Dermis microvascular lymphatic vessel endothelial cell (primary cell): Measurements from ENCODE around the gene LMNTD2. TPM values are rescaled to one million over a fixed set of nuclear protein-coding genes. Genes with fewer than 3 reads are reported as not detected.
A peak's percentile ranks its signal among the peaks of the same experiment; 100 is the strongest.

Experiments used
- DNase-seq, 2 donors: peaks; one replicate each; pipeline versions ENCODE4 v3.0.0 to v3.0.0-alpha.2; 2010; ENCODE audit warnings: low read depth in 2 of 2
- total RNA-seq: library from RNA; depleted of rRNA; stranded (reverse); fragments of >200 nt; gene quantifications from 2 replicates; pipeline ENCODE4 v1.2.1, GENCODE V29; 2014

LMNTD2 gene
- total RNA-seq, 1 donor from 2014 or later = 0.90 TPM

DNA sequence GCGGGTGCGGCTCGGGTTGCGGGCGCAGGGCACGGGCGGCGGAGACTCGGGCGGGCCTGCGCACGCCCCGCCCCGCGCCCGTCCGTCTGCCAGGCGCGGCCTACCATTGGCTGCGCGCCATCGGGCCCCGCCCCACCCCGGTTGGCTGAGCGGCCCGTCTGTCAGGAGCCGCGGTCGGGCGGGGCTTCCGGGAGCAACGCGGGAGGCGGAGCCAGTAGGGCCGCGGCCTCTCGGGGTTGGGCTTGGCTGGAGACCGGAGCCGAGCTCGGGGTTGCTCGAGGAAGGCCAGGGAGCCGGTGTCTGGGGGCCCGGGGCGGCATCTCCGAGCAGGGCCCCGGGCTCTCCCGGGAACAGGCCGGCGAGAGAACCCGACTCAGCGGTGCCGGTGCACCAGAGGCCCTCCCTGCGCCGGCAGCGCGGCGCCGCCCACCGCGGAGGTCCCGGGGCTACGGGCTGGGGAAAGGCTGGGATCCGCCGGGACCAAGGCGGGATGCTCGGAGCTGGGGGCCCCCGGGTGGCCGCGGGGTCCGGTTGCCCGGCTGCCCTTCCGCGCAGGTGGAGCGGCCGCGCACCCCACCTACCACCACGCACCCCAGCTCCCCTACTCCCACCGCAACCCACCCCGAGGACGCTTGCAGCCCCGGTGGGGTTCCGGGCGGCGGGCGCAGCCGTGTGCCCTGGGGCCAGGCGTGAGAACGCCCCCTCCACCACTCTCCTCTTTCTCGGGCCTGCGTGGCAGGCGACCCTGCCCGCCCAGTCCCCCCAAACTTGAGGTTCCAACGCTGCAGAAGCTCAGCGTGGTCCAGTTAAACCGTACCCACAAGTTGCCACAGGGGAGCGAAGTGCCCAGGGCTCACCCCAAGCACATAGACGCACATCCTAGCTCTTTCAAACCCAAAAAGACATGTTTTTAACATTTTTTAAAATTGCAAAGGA, 24.8 kb downstream of the LMNTD2 start, which contains the start of gene HRAS:
Gene HRAS (minus strand): TSS at position 58 of the 936 bp plus-strand sequence.
- peak; percentile 77 to 96 for DNase-seq

DNA sequence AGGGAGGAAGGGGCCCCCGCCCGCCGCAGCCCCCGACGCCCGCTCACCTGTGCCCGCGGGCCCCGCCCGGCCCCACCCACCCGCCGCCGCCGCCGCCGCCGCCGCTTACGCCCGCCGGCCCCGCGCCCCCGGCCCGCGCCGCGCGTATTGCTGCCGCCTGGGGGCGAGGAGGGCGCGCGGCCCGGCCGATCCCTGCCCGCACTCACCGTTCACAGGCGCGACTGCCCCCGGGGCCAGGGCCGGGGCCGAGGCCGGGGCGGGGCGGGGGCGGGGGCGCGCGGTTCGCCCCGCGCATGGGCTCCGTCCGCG, 25.4 kb downstream of the LMNTD2 start:
- DNase-seq = no peak

DNA sequence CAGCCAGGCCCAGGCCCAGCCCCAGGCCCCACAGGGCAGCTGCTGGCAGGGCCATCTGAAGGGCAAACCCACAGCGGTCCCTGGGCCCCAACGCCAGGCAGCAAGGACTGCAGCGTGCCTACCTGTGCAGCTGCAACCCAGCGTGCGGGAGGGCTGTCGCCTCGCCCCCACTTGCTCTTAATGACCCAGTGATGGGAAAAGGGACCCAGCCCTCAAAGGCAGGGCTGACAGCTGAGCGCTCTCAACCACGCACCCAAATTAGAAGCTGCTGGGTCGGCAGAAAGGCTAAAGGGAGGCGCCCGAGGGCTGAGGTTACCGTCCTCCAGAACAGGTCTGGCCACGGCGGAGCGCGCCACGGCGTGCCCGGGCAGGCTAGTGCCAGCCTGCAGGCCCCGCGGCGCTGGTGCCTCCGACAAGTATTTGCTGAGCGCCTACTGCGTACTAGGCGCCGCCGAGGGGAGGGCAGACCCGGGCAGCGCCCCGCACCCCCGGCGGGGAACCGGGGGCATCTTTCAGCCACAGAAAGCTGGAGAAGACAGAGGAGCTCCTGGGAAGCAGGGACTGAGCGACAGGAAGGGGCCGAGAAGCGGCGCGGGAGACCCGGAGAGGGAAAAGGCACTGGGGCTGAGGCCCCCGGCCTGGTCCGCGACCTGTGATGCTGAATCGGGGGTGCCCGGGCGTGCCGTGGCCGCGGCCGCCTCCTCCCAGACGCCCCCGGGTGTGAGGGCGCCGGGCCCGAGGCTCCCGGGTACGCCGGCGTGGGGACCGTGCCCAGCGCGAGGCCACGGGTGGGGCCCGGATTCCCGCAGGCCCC, 25.9 kb downstream of the LMNTD2 start:
- peak in 1 of 2 donors; percentile 45 for DNase-seq

DNA sequence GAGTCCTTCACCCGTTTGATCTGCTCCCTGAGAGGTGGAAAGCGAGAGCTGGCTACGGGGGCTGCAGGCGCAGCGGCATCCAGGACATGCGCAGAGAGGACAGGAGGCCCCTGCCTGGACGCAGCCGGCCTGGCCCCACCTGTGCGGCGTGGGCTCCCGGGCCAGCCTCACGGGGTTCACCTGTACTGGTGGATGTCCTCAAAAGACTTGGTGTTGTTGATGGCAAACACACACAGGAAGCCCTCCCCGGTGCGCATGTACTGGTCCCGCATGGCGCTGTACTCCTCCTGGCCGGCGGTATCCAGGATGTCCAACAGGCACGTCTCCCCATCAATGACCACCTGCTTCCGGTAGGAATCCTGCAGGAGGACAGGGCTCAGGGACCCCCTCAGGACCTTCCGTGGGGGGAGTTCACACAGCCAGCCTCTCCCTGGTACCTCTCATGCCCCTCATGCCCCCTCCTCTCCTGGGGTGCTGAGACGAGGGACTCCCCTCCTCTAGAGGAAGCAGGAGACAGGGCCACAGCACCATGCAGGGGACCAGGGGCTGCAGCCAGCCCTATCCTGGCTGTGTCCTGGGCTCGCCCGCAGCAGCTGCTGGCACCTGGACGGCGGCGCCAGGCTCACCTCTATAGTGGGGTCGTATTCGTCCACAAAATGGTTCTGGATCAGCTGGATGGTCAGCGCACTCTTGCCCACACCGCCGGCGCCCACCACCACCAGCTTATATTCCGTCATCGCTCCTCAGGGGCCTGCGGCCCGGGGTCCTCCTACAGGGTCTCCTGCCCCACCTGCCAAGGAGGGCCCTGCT, 26.7 kb downstream of the LMNTD2 start:
- no peak for DNase-seq

DNA sequence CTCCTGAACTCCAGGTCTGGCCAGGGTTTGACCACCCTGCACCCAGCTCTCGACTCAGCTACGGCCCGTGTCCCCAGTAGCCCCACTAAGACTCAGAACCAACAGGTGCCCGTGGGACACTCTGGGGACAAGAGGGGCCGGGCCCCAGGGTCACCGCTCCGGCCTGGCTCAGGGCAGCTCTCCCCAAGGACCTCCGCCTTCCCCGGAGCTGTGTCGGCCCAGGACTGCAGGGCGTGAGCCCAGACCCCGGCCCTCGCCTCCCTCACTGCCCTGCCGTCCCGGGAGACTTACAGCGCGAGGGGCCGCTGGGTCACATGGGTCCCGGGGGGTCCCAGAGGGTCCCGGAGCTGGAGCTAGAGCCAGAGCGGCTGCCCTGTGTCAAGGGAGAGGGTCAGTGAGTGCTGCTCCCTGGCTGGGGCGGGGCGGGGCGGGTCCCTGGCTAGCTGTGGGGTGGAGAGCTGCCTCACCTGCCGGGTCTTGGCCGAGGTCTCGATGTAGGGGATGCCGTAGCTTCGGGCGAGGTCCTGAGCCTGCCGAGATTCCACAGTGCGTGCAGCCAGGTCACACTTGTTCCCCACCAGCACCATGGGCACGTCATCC, 27.5 kb downstream of the LMNTD2 start:
- DNase-seq = no peak

DNA sequence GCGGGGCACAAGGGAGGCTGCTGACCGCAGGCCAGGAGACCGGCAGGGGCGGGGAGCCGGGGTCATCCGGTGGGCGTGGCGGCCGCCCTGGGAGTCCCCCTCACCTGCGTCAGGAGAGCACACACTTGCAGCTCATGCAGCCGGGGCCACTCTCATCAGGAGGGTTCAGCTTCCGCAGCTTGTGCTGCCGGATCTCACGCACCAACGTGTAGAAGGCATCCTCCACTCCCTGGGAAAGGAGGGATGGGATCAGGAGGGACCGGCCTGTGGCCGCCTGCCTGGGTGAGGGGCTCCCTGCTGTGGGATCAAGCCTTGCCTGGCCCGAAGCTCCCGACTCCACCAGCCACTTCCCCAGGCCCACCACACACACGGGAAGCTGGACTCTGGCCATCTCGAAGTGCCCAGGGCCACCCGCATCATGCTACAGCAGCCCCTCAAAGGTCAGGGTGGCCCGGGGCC, 28.0 kb downstream of the LMNTD2 start:
- DNase-seq = no peak

DNA sequence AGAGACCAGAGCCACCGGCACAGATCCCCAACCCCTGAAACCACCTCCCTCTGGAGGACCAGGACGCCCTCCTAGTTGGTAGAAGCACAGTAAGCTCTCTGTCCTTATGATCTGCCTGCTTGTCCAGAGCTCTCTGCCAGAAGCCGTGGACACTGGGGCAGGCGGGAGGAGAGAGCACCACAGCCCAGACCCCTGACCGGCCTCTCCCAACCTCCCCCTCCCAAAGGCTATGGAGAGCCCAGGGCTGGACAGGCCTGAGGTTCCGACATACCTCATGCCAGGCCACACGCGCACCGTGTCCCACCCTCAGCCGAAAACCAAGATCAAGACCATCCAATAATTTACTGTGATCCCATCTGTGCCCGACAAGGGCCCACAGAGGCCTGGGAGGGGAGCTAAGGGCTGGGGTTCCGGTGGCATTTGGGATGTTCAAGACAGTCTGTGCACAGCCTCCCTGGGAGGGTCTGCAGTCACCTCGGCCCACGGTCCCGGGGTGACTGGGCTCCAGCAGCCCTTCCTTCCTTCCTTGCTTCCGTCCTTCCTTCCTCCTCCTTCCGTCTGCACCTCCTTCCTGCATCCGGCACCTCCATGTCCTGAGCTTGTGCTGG, 28.5 kb downstream of the LMNTD2 start:
- no peak for DNase-seq

DNA sequence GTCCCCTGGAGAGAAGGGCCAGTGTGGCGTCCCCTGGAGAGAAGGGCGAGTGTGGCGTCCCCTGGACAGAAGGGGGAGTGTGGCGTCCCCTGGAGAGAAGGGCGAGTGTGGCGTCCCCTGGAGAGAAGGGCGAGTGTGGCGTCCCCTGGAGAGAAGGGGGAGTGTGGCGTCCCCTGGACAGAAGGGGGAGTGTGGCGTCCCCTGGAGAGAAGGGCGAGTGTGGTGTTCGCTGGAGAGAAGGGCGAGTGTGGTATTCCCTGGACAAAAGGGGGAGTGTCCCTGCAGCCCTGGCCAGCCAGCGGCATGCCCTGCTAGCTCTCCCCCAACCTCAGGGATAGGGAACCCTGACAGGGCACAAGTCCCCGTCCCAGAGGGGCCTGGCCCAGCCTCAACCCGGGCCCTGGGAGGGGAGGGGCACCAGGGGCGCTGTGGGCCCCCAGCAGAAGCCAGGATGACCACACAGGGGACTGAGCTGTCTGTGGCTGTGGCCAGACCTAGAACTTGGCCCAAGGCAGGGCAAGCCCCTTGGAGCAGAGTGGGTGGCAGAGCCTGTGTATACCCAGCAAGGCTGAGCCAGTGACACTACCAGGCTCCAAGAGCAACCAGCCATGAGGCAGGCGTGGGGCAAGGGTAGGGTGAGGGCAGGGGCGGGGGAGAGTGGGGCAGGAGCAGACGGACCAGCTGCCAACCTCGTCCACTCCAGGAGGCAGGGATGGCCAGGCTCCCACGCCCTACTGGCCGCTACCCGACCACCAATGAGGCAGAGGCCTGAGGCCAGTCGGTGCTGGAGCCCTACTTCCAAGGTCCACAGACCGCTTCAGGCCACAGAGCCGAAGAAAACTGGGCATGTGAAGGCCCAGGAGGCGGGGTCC, 29.3 kb downstream of the LMNTD2 start:
- DNase-seq = no peak

DNA sequence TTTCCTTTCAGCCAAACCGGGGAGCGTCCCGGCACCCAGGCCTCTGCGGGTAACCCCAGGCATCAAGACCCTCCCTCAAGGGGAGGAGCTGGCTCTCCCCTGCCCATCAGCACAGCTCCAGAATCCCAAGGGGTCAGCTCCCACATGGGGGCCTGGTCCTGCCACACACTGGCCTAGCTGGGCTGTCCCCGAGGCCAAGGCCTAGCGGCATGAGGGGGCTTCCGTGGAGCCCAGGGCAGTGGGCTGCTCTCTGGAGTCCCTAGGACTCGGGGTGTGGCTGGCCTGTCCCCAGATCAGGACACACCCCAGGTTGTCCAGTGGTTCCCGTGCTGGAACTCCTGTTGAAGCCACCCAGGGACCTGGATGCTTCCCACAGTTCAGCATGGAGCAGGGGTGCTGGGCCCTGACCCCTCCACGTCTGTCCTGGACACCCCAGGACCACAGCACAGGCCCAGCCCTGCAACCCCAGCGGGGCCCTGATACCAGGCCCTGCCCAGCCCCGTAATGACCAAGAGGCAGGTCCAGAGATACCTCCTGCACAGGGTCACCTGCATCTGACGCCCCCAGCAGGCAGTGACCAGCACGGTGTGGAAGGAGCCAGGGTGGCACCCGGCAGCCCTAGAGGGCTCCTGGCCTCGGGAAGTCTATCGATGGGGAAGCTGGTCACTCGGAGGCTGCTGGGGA, 30.7 kb downstream of the LMNTD2 start:
- no peak for DNase-seq

DNA sequence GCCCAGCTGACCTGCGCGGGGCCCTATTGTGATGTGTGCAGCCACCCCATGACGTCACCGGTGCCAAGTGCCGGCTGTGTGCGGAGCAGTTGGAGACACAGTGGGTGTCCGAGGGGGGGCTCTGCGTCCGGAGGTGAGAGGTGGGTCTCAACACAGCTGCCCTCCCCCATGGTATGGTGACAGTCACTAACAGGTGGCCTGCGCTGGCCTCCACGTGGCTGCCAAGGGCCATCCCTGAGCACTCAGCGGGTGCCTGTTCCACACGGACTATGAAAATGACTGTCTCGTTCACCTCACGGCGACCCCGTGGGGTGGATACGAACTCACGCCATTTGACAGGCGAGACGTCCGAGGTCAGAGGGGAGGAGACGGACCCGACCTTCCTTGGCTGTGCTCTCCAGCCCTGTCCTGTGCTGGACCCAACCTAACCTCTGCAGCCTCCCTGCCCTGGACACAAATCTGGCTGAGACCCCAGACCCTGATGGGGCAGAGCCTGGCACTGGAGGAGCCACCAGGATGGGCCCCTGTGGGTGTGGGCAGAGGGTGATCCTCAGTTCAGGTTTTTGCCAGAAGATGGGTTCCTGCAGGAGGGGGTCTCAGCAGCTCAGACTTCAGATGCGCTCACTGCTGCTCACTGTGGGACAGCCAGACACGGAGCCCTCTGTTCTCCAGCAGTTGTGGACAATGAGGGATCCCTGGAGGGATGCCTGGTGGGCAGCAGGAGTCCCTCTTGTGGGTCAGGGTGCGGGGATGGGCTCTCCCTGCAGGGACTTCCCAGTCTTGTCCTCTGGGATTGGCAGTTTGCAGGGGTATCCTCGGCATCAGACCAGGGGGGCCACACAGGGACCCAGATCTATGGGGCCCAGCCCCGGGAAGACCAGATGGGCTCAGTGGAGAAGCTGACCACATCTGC, 31.5 kb downstream of the LMNTD2 start:
- DNase-seq = no peak

DNA sequence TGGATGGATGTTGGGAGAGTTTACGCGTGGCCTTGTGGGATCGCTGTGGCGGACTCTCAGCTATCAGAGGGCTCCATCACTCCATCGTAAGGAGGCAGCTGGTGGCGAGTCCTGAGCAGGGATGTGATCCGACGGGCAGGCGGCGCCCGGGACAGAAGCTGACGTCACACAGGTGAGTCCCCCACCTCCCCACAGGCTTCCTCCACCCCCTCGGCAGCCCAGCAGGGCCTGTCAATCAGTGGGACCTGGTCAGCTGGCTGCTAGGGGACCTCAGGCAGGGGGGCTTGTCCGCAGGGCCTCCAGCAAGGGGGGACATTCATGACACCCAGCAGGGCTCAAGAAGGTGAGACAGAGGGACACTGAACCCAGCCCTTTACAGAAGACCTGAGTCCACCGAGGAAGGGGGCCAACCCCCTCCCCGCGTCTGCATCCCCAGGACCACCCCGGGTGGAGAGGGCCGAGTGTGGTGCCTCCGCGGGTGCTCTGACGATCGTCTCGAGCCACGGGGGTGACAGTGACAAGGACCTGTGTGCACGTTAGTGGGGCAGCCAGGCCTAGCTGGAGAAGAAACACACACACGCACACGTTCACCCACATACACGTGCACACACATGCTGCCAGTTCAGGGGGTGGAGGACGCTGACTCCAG, 32.2 kb downstream of the LMNTD2 start:
- DNase-seq = no peak

DNA sequence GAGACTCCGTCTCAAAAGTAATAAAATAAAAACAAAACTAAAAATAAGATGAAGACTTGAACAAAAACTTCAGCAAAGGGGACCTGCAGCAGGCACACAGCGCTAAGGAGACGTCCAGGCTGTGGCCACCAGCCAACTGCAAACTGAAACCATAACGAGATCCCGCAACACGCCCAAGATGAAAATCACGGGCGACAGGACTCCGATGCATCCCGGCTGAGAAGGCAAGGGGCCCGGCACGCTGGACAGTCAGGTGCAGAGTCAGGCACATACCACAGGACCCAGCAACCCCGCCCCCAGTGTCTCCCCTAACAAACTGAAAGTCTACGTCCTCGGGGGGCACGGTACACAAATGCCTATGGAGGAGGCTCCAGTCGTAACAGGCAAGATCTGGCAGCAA, 34.3 kb downstream of the LMNTD2 start:
- DNase-seq = no peak

DNA sequence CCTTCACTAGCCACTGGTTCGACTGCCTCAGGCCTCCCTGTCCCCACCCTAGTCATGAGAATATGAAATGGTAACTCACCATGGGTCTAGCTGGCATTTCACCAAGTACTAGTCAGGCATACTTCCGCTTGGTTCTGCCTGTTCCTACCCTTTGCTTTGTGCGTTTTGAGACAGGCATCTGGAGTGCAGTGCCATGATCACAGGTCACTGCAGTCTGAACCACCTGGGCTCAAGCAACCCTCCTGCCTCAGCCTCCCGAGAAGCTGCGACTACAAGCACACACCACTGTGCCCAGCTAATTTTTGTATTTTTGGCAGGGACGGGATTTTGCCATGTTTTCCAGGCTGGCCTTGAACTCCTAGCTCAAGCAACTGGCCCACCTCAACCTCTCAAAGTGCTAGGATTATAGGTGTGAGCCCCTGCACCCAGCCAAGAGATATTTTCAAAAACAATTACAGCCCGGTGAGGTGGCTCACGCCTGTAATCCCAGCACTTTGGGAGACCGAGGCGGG, 39.3 kb downstream of the LMNTD2 start:
- no peak for DNase-seq

DNA sequence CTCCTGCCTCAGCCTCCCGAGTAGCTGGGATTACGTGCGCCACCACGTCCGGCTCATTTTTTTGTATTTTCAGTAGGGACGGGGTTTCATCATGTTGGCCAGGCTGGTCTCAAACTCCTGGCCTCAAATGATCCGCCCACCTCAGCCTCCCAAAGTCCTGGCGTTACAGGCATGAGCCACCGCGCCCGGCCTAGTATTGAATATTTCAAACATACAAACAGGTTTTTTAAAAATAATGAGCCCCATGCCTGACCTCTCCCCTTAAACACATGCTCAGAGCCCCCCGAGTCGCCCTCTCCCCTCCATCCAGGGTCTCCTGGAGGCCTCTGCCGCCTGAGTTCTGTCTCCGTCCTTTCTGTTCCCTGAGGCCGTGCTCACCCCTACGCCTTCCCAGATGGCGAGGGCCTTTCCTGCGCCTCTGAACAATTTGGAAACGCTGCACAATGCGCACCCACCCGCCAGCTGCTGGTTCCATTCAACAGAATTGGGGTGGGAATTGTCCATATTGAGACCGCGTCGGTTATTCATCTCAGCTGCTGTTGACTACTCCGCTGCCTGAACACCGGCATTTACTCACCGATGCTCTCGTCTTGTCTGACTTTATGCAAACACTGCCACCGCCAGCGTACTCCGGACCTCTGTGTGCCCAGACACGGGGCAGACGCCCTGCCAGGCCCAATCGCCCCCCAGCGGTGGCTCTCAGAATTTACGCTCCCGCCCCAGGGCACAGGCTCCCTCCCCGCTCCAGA, 39.9 kb downstream of the LMNTD2 start:
- DNase-seq = no peak

DNA sequence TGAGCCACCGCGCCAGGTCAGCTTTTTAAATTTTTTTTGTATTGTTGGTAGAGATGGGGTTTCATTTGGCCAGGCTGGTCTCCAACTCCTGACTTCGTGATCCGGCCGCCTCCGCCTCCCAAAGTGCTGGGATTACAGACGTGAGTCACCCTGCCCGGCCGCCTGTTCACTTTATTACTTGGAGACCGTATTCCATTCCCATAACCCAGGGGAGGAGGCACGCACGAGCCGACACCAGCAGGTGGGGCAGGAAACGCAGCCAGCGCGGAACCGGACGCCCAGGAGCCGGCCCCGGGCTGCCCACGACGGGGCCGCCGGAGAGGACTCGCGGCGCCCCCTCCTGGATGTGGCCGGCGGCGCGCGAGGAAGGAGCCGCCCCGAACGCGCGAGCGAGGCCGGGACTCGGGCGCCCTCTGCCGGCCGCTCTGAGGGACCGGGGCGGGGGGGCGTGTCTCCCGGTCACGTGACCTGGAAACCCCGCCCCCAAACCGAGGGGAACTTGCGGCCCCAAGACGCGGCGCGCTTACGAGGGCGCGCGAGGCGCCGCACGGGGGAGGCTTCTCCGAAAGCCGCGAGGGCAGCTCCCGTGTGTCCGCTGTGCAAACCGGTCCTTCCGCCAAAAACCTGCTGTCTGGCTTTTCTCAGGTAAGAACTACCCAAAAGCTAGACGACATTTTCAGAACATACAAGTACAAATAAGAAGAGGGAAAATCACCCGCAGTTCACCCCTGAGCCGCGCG, 41.9 kb downstream of the LMNTD2 start:
- DNase-seq = peak; percentile 90 to 97
